Astrocyte of the cerebellum (primary cell): ENCODE data around the gene CD84.

Source experiments
- DNase-seq: peaks from one replicate; pipeline ENCODE4 v3.0.0-alpha.2; 2011; ENCODE audit warnings: low read depth
- H3K4me3 ChIP-seq: 2 replicates; pipeline ENCODE4 v1.5.1; 2011; ENCODE audit warnings: mild to moderate bottlenecking, low read depth, low read length, moderate library complexity
- in situ Hi-C: cut with HindIII; loops from 2 replicates; pipeline ENCODE4 v1.10.0; 2017; ENCODE audit warnings: low sequenced_read_pairs
- TF ChIP-seq, protein P1 (sequence below): IDR thresholded peaks from 2 replicates; pipeline ENCODE4 v1.5.1; 2012; ENCODE audit warnings: low read length, low read depth, moderate library complexity, mild to moderate bottlenecking; ENCODE audit errors: missing control alignments

CD84 gene

DNA sequence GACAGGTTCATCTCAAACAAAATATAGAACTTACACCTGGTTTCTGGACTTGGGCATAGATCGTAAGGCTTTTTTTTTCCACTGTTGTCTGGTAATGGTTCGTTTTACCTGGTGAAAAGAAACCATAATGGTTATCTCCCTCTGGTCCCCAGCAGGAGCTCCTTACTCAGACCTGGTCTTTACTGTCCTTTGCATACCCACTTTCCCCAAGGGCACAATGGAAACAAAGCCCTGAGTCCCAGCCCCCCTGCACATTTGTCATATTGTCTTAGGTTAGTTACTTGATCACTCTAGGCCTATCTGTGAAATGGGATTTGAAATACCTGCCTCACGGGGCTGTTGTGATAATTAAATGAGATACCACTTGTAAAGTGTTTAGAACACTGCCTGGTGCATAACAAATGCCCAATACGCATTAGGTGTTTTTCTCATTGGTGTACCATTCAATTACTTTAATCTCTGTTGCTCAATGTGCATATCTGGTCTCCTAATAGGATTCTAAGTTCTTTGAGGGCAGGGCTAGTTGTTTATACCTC, 40.5 kb upstream of the CD84 start:
- in situ Hi-C loops = no loop called here
- TF ChIP-seq, protein P1, sequence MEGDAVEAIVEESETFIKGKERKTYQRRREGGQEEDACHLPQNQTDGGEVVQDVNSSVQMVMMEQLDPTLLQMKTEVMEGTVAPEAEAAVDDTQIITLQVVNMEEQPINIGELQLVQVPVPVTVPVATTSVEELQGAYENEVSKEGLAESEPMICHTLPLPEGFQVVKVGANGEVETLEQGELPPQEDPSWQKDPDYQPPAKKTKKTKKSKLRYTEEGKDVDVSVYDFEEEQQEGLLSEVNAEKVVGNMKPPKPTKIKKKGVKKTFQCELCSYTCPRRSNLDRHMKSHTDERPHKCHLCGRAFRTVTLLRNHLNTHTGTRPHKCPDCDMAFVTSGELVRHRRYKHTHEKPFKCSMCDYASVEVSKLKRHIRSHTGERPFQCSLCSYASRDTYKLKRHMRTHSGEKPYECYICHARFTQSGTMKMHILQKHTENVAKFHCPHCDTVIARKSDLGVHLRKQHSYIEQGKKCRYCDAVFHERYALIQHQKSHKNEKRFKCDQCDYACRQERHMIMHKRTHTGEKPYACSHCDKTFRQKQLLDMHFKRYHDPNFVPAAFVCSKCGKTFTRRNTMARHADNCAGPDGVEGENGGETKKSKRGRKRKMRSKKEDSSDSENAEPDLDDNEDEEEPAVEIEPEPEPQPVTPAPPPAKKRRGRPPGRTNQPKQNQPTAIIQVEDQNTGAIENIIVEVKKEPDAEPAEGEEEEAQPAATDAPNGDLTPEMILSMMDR = no peak
- DNase-seq = no peak
- no peak overlapping the region for H3K4me3 ChIP-seq

DNA sequence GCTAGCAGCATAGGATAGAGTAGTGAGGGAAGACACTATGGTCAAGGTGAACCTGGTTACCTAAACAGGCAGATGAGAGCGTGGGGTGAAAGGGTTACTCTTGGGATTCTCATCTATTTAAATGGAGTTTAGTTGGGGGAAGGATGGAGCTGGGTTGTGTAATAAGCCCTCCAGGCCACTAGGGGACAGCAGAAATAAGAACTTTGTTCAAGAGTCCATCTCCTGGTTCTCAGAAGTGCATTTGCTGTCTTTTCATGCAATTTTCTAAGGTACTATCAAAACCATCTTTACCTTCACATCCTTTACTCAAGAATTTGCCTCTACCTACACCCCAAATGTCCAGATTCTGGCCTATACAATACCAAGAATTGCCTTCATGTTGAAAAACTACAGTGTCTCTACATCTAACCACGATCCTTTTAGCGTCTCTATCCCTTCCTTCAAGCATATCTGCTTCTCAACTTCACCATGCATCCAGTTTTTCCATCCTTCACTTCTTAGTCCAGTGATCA, 39.5 kb upstream of the CD84 start:
- no peak overlapping the region for H3K4me3 ChIP-seq
- in situ Hi-C loops = no loop called here
- DNase-seq = no peak
- TF ChIP-seq, protein P1 = no peak

DNA sequence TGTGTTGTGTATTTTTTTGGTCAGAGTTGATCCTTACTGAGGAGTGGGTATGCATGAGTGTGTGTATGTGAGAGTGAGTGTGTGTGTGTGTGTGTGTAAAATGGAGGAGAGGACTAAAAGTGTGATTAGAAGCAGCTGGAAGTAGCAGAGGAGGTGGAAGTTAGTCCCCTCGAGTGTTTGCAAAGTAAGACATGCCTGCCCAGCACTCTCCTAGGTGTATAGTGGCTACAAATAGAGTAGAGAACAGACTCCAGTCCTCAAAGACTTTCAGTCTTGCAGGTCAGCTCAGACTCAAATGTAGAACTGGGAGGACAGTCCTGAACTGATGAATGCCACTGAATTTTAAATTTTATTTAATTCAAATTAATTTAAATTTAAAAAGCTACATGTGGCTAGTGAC, 39.0 kb upstream of the CD84 start:
- TF ChIP-seq, protein P1 = no peak
- no peak overlapping the region for H3K4me3 ChIP-seq
- no peak for DNase-seq
- in situ Hi-C loops = no loop called here

DNA sequence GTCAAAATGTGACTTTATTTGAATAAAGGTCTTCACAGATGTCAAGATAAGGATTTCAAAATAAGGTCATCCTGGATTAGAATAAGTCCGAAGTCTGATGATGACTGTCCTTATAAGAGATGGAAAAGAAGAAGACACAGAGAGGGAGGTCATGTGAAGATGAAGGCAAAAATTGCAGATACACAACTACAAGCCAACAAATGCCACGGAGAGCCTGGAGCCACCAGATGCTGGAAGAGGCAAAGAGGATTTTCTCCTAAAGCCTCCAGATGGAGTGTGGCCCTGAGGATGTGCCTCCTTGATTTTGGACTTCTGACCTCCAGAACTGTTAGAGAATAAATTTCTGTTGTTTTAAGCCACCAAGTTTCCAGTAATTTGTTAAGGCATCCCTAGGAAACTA, 36.4 kb upstream of the CD84 start:
- no peak for DNase-seq
- in situ Hi-C loops = no loop called here
- TF ChIP-seq, protein P1 = no peak
- H3K4me3 ChIP-seq = no peak overlapping the region

DNA sequence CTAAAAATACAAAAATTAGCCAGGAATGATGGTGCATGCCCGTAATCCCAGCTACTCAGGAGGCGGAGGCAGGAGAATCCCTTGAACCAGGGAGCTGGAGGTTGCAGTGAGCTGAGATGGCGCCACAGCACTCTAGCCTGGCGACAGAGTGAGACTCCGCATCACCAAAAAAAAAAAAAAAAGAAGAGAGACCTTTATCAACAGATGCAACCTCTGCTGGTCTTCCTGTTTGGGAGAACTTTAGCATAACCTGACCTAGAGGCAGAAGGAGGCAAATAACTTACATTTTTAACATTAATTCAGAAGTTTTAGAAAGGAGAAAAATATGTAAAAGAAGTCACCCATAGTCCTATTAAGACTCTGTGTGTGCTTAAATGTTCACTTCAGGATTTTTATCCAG, 35.1 kb upstream of the CD84 start:
- DNase-seq = no peak
- in situ Hi-C loops = no loop called here
- TF ChIP-seq, protein P1 = no peak
- no peak overlapping the region for H3K4me3 ChIP-seq

DNA sequence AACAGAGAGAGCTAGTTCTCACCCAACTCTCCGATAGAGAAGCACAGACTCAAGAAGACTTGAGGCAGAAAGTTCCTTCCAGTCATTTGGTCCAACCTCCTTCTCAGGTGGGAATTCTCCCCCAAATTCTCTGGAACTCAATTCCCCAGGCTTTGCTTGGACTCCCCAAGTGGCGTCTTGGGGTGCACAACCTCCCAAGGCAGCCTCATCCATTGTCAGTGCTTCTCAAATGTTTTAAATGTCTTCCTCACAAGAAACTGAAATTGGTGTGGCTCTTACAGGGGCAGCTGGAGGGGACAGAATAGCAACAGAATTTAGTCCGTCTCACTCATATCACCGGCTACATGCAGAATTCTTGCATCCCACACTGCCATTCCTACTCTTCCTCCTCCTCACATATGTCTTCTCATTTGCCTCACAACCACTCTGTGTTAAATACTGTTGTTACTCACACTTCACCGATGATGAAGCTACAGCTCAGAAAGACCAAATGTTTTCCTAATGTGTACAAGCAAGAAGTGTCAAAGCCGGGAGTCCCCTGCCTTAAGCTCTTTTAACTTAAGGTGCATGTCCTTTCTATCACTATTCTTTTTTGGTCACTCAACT, 33.4 kb upstream of the CD84 start:
- H3K4me3 ChIP-seq = no peak overlapping the region
- in situ Hi-C loops = no loop called here
- no peak for DNase-seq
- TF ChIP-seq, protein P1 = no peak
